ENCODE measurements around the gene ASB1. TPM values are rescaled to one million over a fixed set of nuclear protein-coding genes. Genes with fewer than 3 reads are reported as not detected.

The ASB1 gene
- total RNA-seq, 1 donor from 2014 or later, result 29.7 TPM

- no peak for DNase-seq (ENCODE audit: low read depth)
- TF ChIP-seq CTCF (conservative IDR thresholded peaks at IDR 0.05; ENCODE audit: low read depth, low read length), result no peak
- no peak overlapping the region for H3K4me3 ChIP-seq (ENCODE audit: low read depth, low read length)
Observed at GRCh38 chr2:238445409-238446190, 18.9 kb downstream of the ASB1 start.

GRCh38 chr2:238446371-238446770, 19.6 kb downstream of the ASB1 start:
- no peak for TF ChIP-seq CTCF (conservative IDR thresholded peaks at IDR 0.05; ENCODE audit: low read depth, low read length)
- no peak overlapping the region for H3K4me3 ChIP-seq (ENCODE audit: low read depth, low read length)
- no peak for DNase-seq (ENCODE audit: low read depth)

- no peak overlapping the region for H3K4me3 ChIP-seq (ENCODE audit: low read depth, low read length)
- no peak for TF ChIP-seq CTCF (conservative IDR thresholded peaks at IDR 0.05; ENCODE audit: low read depth, low read length)
- DNase-seq (ENCODE audit: low read depth), result no peak
Observed at GRCh38 chr2:238448031-238448955, 21.6 kb downstream of the ASB1 start.

GRCh38 chr2:238449241-238449640, 22.5 kb downstream of the ASB1 start:
- no peak for DNase-seq (ENCODE audit: low read depth)
- TF ChIP-seq CTCF (conservative IDR thresholded peaks at IDR 0.05; ENCODE audit: low read depth, low read length), result no peak
- no peak overlapping the region for H3K4me3 ChIP-seq (ENCODE audit: low read depth, low read length)

GRCh38 chr2:238449909-238450417, 23.2 kb downstream of the ASB1 start:
- no peak overlapping the region for H3K4me3 ChIP-seq (ENCODE audit: low read depth, low read length)

GRCh38 chr2:238450440-238450861, 23.7 kb downstream of the ASB1 start:
- DNase-seq (ENCODE audit: low read depth), result no peak
- H3K4me3 ChIP-seq (ENCODE audit: low read depth, low read length), result no peak overlapping the region
- TF ChIP-seq CTCF (conservative IDR thresholded peaks at IDR 0.05; ENCODE audit: low read depth, low read length), result no peak

More at GRCh38 chr2:238449909-238450417, 23.2 kb downstream of the ASB1 start:
- no peak for DNase-seq (ENCODE audit: low read depth)
- TF ChIP-seq CTCF (conservative IDR thresholded peaks at IDR 0.05; ENCODE audit: low read depth, low read length), result no peak

Data from epithelial cell of proximal tubule (primary cell).